NT2/D1 (cell line): ENCODE data around the gene CROCC.

Source experiments
- YY1 ChIP-seq: IDR thresholded peaks from 2 replicates; pipeline ENCODE4 v1.6.1; 2011; ENCODE audit not compliant: insufficient read length, insufficient read depth
- ZNF274 ChIP-seq: IDR thresholded peaks from 2 replicates; pipeline ENCODE4 v1.6.1; 2011; ENCODE audit warnings: mild to moderate bottlenecking, low read depth, low read length

DNA sequence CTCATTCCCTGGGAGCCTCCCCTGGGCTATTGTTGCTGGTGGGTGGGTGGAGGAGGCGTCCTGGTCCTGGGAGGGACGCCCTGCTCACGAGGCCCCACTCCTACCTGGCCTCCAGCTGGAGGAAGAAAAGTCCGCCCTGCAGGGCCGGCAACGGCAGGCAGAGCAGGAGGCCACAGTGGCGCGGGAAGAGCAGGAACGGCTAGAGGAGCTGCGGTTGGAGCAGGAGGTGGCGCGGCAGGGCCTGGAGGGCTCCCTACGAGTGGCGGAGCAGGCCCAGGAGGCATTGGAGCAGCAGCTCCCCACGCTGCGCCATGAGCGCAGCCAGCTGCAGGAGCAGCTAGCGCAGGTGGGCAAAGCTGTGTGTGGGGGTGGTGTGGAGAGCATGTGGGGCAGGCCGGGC, 24.9 kb downstream of the CROCC start:
- TF ChIP-seq YY1 (no peak), ZNF274 (no peak)
